Measurements from ENCODE around the gene CARD10.

CARD10 gene

DNA sequence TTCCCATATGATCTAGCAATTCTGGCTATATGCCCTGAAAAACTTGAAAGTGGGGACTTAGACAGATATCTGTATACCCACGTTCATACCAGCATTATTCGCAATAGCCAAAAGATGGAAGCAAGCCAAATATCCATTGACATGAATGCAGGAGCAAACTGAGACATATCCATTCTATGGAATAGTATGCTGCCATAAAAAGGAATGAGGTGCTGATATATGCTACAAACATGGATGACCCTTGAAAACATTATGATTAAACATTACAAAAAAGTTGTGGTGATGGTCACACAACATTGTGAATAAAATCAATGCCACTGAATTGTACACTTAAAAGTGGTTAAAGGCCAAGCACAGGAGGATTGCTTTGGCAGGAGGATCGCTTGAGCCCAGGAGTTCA, 58.5 kb downstream of the CARD10 start:
- no peak for DNase-seq

DNA sequence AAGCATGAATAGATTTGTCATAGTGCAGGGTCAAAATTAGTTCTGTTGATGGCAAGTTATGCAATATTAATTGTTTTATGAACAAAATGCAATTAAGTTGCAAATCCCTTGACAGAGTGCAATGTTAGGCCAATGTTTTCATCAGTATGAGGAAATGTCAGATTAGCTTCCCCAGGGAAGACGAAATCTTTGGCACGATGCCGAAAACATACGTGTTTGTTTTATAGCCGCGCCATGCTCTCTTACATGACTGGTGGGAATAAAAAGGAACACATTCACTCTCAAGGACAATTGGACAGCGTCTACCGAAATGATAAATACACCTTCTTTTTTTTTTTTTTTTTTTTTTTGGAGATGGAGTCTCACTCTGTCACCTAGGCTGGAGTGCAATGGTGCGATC, 60.0 kb downstream of the CARD10 start:
- DNase-seq: no peak

DNA sequence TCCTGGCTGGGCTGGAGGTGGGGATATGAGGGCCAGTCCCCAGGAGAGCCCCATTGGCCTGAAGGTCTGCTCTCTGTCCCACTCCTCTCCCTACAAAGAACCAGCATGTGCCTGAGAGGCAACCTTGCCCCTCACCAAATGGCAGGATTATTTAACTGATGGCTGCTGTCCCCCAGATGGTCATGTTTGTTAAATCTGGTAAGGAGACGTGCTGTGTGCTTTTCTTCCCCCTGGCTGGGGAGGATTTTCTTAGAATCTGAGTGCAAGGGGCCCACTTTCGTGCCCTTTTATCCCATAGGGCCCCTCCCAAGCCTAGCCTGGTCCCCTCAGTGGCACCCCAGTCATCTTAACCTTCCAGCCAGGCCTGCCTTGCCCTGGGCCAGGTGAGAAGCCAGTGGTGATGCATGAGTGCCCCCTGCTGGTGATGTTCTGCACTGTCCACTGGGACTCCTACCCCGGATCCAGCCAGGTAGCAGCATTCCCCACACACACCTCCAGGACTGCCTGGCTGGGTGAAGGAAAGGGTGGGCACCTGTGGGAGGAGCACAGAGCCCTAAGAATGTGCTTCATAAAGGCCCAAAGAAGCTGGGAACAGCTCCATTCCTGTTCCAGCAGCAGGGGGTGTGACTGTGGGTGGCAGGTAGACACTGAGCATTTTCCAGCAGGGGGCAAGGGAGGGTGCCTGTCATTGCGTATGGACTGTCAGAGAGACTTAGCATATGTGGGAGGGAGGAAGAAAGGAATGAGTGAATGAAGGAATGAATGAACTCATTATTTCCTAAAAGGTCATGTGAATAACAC, 61.9 kb downstream of the CARD10 start:
- DNase-seq: peak; percentile 88

DNA sequence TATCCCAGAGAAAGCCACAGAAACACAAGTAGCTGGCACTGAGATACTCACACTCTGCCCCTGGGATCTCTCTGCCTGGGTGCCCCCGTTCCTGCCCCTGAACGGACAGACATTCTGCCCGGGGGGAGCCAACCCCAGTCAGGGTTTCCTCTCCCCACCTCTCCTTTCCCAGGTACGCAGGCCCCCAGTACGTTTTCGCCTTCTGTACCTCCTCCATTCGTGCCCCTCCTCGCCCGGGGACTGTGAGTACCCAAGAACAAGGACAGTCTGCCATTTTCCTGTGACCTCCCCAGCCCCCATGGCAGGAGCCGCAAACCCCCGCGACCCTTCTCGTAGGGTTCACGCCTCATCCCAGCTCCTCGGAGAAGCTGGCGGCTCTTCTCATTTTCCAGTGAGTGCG, 62.9 kb downstream of the CARD10 start:
- no peak for DNase-seq

DNA sequence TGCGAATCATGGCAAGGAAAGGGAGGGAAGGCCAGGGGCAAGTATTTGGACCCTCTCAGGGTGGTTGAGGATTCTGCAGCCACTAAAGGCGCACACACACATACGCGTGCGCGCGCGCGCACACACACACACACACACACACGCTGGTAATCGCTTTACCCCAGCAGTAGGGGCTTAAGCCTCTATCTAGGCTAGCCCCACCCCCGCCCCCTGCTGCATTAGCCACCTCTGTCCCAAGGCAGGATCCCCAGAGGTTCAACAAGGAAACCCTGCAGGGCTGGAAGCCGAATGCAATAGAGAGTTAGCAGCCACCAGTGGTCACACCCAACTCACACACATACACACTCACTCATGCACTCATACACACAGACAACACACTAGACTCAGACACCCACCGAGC, 63.3 kb downstream of the CARD10 start:
- DNase-seq: no peak

DNA sequence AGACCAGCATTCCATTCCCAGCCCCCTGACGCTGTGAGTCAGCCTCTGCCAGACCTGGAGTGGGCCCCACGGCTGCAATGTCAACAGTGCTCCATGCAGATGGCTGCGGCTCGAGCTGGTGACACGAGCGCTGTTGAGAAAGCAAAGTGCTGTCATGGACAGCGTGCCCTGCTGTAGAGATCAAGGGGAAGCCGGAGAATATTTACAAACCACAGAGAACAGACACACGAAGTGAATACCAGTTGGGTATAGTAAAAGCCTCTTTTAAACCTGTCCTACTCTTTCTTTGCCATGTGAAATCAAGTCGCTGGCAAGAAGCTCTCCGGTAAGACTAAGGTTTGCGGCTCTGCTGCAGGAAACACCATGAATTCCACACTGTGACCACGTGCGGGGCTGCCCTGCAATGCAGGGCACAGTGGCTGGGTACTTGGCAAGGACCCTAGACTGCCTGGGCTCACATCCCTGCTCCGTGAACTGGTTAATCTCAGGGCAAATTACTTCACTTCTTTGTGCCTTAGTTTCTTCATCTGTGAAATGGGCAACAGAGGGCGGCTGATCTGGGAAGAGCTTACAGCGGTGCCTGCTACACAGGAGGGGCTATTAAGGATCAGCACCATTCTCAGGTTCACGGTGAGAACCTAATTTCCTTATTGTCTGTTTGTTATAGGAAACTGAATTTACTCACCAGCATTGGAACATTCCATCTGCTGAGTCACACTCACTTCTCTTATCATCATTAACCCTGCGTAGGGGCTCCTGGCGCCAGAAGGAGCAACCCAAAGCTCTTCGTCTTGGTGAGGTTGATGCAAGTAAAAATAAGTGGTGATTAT, 64.1 kb downstream of the CARD10 start:
- no peak for DNase-seq

DNA sequence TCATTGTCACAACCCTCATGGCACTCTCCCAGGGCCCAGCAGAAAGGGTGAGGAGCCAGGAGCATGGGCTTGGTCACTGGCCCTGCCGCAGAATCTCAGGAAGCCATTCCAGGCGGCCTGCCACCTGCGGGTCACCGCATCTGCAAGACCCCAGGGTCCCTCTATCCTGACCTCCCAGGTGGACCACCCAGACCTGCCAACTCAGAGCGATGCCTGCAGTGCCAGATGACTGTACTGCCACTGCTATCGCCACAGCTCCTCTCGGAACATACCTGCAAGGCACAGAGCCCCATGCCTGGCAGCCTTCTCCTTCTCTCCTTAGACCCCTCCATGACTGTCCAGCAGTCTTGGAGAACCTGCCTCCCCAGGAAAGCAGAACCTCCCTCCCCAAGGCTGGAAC, 65.5 kb downstream of the CARD10 start:
- no peak for DNase-seq

DNA sequence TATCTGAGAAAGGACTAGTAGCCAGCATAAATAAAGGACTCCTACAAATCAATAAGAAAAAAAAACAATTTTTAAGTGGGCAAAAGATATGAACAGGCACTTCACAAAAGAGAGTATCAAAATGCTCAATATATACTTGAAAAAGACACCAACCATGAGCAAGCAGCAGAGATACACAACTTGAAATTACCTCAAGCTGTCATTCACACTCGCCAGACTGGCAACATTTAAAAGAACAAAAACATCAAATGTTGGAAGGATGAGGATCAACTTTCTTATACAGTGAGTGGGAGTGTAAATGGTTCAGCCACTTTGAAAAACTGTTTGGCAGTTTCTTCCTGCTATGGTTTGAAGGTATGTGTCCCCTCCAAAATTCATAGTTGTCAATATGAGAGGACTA, 68.0 kb downstream of the CARD10 start:
- DNase-seq: no peak

DNA sequence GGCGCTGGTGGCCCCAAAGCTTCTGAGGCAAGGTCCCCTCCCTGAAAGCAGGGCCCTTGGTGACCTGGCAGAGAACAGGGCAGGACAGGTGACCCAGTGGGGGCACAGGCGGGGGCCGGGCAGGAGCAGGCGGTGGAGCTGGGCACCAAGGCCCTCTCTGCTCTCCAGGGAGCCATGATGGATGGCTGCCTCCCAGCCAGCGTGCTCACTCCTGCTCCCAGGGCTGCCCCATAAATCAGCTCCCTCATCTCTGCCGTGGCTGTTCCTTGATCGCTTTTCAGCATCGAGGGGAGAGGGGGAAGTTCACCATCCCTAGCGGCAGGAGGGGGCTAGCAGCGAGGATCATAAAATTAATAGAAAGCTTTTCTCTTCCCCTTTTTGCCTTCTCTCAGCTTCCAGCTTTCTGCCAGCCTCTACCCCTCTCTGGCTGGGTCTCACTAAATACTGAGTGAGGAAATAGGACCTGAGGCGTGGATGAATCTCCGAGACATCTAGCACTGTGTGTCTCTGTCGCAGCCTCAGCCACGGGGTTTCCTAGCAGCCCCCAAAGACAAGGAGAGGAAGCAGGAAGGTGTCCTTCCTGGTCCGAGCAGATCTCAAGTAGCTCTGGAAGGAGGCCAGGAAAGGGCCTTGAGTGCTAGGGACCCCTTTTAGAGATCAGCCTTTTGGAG, 69.7 kb downstream of the CARD10 start:
- DNase-seq: no peak

DNA sequence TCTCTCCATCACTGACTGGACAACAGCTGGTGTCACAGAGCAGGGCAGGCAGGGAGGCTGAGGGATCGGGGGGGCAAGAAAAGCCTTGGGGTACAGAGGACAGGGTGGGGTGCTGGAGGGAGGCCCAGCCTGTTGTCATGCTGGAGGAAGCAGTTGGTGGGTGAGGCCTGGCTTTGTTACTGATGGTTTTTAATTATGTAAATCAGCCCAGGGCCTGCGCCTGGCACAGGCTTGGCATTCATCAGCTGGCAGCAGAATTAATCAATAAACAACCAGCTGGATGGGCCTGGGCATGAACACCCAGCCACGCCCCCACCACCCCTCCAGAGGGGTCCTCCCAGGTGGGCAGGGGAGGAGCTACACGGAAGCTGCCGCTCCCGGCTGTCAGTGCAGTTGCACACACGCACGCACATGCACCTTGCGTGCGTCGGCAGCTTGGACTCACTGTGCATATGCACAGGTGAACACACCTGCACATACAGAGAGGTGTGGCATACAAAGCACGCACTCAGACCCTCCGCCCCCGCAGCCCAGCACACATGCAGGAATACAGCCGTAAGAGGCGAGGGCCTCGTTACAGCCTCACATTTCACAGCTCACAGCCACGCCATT, 70.6 kb downstream of the CARD10 start:
- DNase-seq: no peak

DNA sequence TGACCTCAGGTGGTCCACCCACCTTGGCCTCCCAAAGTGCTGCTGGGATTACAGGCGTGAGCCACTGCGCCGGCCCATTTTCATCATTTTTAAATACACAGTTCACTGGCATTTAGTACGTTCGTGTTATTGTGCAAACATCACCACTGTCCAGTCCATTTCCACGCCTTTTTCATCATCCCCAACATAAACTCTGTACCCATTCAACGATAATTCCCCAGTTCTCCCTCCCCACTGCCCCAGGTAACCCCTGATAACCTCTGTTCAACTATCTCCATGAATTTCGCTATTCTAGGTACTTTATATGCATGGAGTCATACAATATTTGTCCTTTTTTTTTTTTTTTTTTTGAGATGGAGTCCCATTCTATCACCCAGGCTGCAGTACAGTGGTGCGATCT, 73.7 kb downstream of the CARD10 start:
- no peak for DNase-seq

DNA sequence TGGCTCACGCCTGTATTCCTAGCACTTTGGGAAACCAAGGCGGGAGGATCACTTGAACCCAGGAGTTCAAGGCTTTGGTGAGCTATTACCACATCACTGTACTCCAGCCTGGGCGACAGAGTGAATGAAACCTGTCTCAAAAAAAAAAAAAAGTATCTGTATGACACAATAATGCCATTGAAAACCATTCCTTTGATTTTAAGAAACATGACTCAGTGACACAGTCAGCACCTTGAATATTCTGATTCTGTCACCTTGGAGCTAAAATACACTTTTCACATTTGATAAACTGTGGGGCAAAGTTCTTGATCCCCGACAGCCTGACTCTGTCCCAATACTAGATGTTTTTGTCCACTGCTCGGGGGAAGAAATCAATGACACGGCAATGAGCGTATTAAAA, 75.2 kb downstream of the CARD10 start:
- DNase-seq: no peak

DNA sequence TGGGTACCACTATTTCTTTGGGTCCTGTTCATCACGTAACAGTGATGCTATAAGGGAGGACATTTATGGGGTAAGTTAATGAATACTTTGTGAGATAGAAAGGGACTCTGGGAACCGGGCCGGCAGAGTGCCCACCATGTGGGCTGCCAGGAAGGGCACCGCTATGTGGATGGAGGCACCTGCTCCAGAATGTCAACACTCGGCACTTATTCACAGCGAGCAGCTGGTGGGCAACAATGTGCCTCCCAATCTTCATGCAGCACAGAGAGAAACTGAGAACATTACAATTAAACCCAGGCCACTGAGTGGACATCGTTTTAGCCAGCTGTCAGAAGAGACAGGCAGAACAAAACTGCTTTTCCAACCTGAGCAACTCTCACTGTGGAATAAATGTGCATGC, 76.1 kb downstream of the CARD10 start:
- DNase-seq: no peak

DNA sequence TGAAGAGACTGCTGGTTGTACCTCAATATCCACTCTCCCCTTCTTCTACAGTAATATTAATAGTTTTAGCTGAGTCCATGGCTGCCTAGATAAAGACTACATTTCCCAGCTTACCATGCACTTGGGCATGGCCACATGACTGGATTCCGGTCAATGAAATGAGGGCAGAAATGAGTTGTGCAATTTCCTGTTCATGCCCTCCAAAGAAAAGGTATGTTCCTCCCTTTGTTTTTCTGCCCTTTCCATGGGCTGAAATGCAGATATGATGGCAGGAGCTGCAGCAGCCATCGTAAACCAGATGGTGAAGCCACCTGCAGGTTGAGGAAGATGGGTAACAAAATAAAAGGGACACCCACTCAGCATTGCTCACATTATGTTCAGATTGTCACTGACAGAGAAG, 76.7 kb downstream of the CARD10 start:
- no peak for DNase-seq

DNA sequence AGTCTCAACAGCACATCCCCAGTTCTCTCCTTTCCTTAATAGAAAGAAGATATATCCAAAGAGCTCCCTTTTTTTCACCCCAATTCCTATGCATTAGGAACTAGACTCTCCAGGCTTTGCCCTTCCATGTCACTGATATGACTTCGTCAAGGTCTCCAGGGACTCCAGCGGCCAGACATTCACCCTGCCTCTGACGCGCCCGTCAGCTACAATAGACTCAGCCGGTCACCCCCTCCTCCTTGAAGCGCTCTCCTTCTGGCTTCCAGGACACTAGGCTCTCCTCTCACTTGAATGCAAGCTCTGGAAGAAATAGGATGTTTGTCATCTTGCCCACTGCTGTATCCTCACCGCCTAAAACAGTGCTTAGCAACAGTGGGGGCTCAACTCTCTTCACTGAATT, 77.1 kb downstream of the CARD10 start:
- DNase-seq: no peak

DNA sequence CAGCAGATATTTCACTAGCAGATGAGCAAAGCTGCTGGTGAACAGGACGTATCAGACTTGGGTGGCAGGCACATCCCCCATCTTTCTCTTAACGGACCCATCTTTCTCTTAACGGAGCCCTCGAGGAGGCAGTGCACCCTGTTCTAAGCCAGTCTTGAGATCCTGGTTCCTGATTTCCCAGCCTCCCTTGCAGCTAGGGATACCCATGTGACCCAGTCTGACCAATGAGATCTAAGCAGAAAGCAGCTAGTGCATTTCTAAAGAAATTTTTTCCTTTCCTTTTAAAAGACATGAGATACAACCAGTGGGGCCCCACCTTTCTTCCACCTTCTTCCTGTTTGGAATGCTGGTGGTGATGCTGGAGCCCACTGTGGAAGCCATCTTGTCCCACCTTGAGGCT, 78.3 kb downstream of the CARD10 start:
- no peak for DNase-seq
